Left cardiac atrium (tissue), 4 donors: Measurements from ENCODE around the gene CRACDL. TPM values are rescaled to one million over a fixed set of nuclear protein-coding genes. Genes with fewer than 3 reads are reported as not detected.
A peak's percentile ranks its signal among the peaks of the same experiment; 100 is the strongest.

Experiments used
- ATAC-seq, 2 donors: fragments of 200-7000 bp; cut with Tn5 transposase; one replicate each; pipeline ENCODE4 v1.9.1; 2020; ENCODE audit warnings: mild to moderate bottlenecking in 2 of 2, moderate library complexity in 2 of 2
- DNase-seq: peaks from one replicate; pipeline ENCODE4 v3.0.0-alpha.2; 2020
- intact Hi-C, 2 donors: fragments of 100-400 bp; cut with DNase I; formaldehyde crosslinking; loops; one replicate each; pipeline versions ENCODE4 v1.14.1 to v1.15.1; 2022 to 2023
- long read RNA-seq: library from polyadenylated mRNA; unstranded; transcript quantifications from one replicate; pipeline ENCODE4 v2.0.0, GENCODE V29; 2021
- total RNA-seq, 2 donors: library from RNA; stranded (reverse); fragmentation: NEBNext Ultra II Directional; extraction: Animal tissue kit (Norgen Biotek cat#: 25700); gene quantifications; one replicate each; pipeline ENCODE4 v1.2.1, GENCODE V29; 2021
- donor health status: DM: no; HTN: yes; CAD: no.
- donor health status: DM: no; HTN: yes; CAD: no; lungs with severe emphysema.
- donor health status: DM: yes; HTN: yes; CAD: no.
- donor health status: Dilated cardiomyopathy.

CRACDL gene
- 1 to 10 TPM; 5.7 to 7.7 TPM for total RNA-seq
- long read RNA-seq, partial matches to known transcripts, result 2 of 2 reads
- long read RNA-seq, other reads (novel, unspliced or antisense), result 0 of 2 reads

- ATAC-seq (peak; percentile 74 to 83), DNase-seq (no peak)
- intact Hi-C loops, result no loop called here
These were observed at the start of gene CRACDL for GRCh38 chr2:98935777-98936352. CRACDL (minus strand) TSS chr2:98936225; CDS start chr2:98846800, 89,425 bp downstream.

GRCh38 chr2:98975611-98976010, 39.6 kb upstream of the CRACDL start:
- DNase-seq (no peak), ATAC-seq (no peak)
- intact Hi-C loops, result no loop called here

DNA sequence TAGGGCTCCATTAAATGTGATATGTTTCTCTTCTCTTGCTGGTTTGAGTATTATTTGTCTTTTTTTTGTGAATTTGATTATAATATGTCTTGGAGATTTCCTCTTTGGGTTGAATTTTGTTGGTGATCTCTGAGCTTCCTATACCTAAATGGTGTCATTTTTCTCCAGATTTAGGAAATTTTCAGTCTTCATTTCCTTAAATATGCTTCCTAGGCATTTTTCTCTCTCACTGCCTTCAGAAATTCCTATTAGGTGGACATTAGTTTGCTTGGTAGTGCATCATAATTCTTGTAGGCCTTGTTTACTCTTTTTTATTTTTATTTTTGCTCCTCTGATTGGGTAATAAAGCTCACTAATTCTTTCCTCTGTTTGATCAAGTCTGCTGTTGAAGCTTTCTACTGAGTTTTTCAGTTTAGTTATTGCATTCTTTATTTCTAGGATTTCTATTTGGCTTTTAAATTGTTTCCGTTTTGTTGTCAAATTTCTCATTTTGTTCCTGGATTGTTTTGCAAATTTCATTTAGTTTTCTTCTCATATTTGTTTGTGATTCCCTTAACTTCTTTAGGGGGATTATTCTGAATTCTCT, 36.6 kb upstream of the CRACDL start:
- DNase-seq (no peak), ATAC-seq (no peak)
- intact Hi-C loops, result no loop called here

DNA sequence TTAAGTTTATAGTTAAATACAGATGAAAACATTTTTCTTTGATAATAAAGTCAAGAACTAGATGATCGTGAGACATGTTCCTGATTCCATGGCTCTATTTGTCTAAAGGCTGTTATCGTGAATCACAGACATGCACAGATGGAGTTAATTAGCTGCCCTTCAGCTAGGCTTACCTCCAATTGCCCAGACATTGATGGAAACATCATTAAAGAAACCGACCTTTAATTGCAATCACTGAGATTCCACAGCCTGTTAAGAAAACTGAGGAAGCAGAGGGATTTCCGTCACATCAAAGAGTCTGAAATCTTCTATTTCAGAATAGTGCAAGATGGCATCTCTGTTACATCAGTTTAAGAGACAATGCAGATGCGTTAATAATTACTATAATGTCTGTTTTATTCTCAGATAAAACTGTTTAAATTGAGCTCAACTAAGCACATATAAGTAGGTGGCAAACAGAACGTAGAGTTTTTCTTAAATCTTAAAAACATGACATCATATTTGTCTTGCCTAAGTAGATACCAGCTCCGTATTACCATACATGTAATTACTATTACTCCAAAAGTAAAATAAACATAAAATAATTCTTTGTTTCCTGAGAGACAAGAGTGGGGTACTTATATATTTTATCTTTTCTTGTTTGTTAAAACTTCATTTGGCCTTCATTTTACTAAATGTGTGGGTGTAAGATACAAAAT, 23.9 kb upstream of the CRACDL start:
- intact Hi-C loops, result no loop called here
- ATAC-seq (no peak), DNase-seq (no peak)

GRCh38 chr2:98952966-98953365, 16.9 kb upstream of the CRACDL start:
- intact Hi-C loops, result no loop called here
- ATAC-seq (no peak), DNase-seq (no peak)

DNA sequence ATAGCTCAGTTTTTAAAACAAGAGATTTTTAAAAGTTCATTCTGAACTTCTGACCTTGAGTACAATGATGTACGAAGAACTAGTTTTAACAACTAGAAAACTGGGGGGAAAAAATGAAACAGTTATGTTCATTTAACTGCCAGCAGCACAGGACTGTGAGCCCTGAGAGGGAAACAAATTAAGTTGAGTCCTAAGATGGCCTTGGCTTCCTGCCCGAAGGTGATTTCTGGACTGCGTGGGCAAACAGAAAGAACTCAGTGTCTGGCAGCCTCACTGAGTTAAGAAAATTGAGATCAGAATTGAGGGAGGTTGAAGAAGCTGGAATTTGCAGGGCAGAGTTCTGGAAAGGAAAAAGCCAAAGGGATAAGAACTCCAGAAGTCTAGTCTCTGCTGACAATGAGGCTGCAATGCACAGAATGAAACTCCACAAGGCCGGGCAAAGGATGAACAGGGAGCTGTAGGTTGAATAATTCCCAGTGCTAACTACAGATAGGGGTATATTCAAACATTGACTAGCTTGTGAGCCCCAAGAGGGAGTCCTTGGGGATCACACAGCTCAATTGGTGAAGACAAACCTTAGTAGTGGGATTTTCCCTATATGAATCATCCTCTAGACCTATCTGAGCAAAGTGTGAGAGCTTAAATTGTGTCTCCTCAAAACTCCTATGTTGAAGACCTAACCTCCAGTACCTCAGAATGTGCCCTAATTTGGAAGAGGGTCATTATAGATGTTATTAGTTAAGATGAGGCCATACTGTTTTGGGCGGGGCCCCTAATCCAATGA, 13.1 kb upstream of the CRACDL start:
- intact Hi-C loops, result no loop called here

DNA sequence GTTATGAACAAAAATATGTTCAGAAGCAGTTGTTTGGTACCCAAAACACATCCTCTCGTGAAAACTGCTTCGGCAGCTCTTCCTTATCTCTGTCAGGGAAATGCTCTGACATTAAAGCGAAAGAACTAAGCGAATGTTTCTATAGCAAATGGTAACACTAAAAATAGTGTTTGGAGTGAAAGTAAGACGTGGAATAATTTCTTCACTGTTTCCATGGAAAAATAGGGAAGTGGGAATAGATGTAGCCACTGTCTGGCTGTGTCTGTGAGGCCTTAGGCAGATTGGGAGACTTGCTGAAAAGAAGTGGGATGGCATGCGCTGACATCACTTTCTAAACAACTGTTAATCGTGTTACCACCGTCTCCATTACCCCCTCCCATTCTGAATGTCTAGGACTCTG, 11.5 kb upstream of the CRACDL start:
- ATAC-seq, result no peak
- intact Hi-C loops, result no loop called here

More for the DNA sequence above, 13.1 kb upstream of the CRACDL start:
- ATAC-seq, result no peak
- no peak for DNase-seq

GRCh38 chr2:98946855-98947254, 10.8 kb upstream of the CRACDL start:
- ATAC-seq, result no peak
- intact Hi-C loops, result no loop called here

More for the DNA sequence above, 11.5 kb upstream of the CRACDL start:
- no peak for DNase-seq

GRCh38 chr2:98944775-98945174, 8.8 kb upstream of the CRACDL start:
- no peak for DNase-seq
- intact Hi-C loops, result no loop called here
- ATAC-seq, result no peak

More at GRCh38 chr2:98946855-98947254, 10.8 kb upstream of the CRACDL start:
- DNase-seq, result no peak

DNA sequence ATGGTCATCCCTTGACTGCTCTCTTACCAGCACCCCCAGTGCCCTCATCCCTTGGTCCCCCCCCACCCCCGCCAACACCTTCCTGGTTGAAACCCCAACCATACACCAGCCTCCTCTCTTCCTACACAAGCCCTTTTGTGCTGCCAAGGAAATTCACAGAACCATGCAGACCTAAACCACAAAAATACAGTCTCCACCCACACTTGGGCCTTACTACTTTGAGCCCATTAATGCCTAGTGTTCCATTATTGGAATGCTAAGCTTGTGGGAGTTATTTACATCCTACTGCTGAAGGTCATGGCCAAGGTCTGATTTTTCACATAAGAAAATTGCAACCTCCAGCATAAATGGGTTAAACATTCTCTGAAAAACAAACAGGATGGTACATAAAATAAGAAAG, 4.1 kb upstream of the CRACDL start:
- no peak for DNase-seq
- intact Hi-C loops, result no loop called here
- no peak for ATAC-seq

GRCh38 chr2:98937906-98938305, 1.9 kb upstream of the CRACDL start:
- ATAC-seq, result no peak
- DNase-seq, result no peak
- intact Hi-C loops, result no loop called here

DNA sequence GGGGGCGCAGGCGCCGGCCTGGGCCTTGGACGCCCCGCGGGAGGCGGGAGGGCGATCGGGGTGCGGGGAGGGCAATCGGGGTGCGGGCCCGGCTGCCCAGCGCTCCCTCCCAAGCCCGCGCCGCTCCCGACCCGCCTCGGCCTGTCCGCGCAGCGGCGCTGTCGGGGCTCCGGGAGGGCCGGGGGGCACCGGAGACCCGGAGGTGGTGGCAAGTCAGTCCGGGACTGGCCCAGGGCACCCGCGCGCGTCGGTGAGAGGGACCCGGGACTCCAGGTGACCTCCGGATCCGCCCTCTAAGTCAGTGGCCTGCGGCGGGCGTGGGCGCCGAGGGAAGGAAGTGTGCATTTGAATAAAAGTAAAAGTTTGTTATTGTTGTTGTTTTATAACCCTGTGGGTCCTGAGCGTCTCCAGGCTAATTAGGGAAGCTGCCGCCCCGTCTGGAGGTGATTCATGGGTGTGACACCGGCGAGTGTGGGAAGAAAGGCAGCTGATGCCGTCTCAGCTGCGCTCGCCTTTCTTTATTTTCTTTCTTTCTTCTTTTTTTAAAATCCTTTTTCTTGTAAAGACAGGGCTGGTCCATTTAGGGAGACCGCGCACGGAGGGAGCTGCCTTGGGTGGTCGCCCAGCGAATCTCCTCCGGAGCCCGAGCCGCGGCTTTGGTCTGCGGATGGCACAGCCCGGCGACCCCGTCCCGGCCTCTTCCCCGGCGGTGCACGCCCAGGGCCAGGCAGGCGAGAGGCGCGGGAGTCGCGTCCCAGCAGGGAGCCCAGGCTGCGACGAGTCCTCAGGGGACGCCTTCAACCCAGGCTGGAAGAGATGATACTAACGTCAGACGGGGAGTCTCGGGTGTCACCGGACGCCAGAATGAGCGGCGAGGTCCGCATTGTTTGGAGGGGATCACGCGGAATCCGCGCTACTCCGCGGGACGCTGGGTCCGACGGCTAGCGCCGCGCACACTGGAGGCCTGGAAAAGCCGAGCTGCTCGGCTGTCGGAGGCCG, 627 bp upstream of the CRACDL start:
- ATAC-seq, result peak; percentile 12 to 25

GRCh38 chr2:98935111-98935770, 784 bp downstream of the CRACDL start:
- intact Hi-C loops, result no loop called here
- DNase-seq (no peak), ATAC-seq (peak in 1 of 2 donors; percentile 28)

More for the DNA sequence above, 627 bp upstream of the CRACDL start:
- no peak for DNase-seq
- intact Hi-C loops, result no loop called here

DNA sequence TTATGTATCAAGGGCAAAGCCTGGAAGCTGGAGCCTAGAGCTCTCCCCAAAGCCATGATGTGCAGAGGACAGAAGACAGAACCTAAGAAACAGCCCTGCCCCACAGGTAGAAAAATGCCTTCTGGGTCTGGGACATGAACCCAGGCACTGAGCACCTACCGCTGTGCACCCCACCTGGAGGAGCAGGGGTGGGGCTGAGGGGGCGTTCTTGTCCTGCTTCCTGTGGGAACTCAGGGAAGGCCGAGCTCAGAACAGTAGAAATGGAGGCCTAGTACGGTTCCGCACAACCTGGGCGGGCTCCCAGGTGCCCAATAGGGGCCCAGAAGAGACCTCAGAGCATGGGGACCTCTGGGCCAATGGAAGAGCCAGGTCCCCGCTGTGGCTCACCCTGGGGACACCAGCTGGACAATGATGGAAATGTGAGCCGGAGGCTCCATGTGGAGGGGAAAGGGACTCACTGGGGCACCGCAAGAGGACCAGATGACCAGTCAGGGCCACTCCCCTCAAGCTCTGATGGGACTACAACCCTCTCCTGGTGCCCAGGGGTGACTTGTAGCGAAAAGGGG, 3.2 kb downstream of the CRACDL start:
- DNase-seq (no peak), ATAC-seq (no peak)

DNA sequence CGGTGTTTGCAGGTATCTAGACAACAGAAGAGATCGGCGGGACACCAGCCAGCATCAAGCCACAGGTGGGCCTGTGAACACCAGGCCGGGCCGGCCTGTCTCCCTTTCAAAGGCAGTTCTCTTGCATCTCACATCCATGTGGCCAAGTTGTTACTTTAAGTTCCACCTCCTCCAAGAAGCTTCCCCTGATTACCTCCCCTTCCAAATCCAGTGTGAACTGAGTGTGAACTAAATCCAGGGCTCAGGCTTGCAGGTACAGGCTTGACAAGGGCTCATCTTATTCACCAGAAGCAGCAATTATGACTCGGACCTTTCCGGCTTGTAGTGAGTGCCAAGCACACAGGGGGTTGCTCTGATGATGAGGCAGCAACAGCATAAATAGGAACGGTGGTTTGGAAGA, 3.9 kb downstream of the CRACDL start:
- ATAC-seq (no peak), DNase-seq (no peak)
- intact Hi-C loops, result no loop called here

More for the DNA sequence above, 3.2 kb downstream of the CRACDL start:
- intact Hi-C loops, result no loop called here

GRCh38 chr2:98931596-98931995, 4.4 kb downstream of the CRACDL start:
- no peak for DNase-seq
- no peak for ATAC-seq
- intact Hi-C loops, result no loop called here

GRCh38 chr2:98929920-98930319, 6.1 kb downstream of the CRACDL start:
- intact Hi-C loops, result no loop called here
- DNase-seq, result no peak
- ATAC-seq, result no peak

DNA sequence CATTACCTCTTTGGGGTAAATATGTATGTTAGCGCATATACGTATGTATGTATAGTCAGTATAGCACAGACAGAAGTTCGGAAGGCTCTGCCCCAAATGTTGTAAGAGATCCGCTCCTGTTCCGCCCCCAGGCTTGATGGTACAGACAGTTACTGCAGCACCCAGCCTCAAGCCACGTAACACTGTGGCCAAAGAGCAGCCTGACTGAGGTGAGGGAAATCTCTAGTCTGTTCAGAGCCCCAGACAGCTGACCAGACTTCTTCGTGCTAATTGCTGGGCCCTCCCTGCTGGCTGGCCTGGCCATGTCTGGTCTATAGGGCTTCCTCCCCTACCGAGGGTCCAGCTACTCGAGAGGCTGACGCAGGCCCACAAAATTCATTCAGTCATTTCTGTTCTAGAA, 7.8 kb downstream of the CRACDL start:
- ATAC-seq (no peak), DNase-seq (no peak)
- intact Hi-C loops, result no loop called here
